Measurements from ENCODE around the gene ZNF778.

ZNF778 gene

DNA sequence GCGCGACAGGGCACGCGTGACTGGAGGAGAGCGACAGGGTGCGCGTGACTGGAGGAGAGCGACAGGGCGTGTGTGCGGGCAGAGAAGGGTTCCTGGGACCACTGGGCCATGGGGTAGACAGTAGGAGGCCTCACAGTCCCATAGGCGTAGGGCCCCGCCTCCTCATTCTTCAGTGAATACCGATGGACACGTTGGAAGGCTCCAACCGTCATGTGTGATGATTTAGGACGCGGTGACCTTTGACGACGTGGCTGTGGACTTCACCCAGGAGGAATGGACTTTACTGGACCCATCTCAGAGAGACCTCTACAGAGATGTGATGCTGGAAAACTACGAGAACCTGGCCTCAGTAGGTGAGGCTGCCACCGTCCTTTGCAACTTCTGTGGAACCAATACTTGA, 5.4 kb downstream of the ZNF778 start:
- H3K79me1 ChIP-seq (replicated peaks; ENCODE audit: low read length, poor library complexity, severe bottlenecking), result peaks cover 46% of the 10 kb centered on the region
- no peaks in the 10 kb centered on the region for H3K27me3 ChIP-seq (ENCODE audit: control insufficient read depth in 1 of 2, insufficient read depth in 1 of 2, low read length in 2 of 2)
- no peak overlapping the region for H4K8ac ChIP-seq (ENCODE audit: low read length)
- no peak overlapping the region for H3K4me3 ChIP-seq (ENCODE audit: insufficient read depth in 1 of 2, low read depth in 1 of 2, low read length in 2 of 2)
- H2BK15ac ChIP-seq (ENCODE audit: low read depth, poor library complexity, severe bottlenecking), result no peak overlapping the region
- DNase-seq, result no peak
- H3K4me1 ChIP-seq (ENCODE audit: control insufficient read depth, insufficient read depth, low read depth, low read length), result peaks cover 2% of the 10 kb centered on the region
- H4K91ac ChIP-seq (ENCODE audit: low read length), result no peak overlapping the region
- no peak overlapping the region for H2BK5ac ChIP-seq (ENCODE audit: low read depth, low read length, poor library complexity, severe bottlenecking)
- H3K9me3 ChIP-seq (ENCODE audit: control insufficient read depth, low read length), result peaks cover 22% of the 10 kb centered on the region
- H3K27ac ChIP-seq (ENCODE audit: low read length, poor library complexity, severe bottlenecking), result no peak overlapping the region
- no peak overlapping the region for H3K14ac ChIP-seq (ENCODE audit: low read length in 2 of 2)
- no peak overlapping the region for H3K4me2 ChIP-seq (ENCODE audit: low read length, poor library complexity, severe bottlenecking)
- H3K36me3 ChIP-seq (ENCODE audit: control insufficient read depth in 1 of 2, insufficient read depth in 2 of 2, low read depth in 1 of 2, low read length in 2 of 2), result peaks cover 72 to 79% of the 10 kb centered on the region in 2 experiments
- H2AK5ac ChIP-seq (ENCODE audit: low read length, severe bottlenecking), result no peak overlapping the region
- no peak overlapping the region for H2AFZ ChIP-seq (ENCODE audit: low read depth, low read length)
- H3K9ac ChIP-seq (ENCODE audit: low read length), result no peak overlapping the region
- no peak overlapping the region for H3K23ac ChIP-seq (ENCODE audit: low read length in 2 of 2)
- H2BK12ac ChIP-seq (ENCODE audit: low read length in 2 of 2), result no peak overlapping the region
- 98% methylated on average over 21 of the region's 21 CpGs for WGBS
- H3K18ac ChIP-seq (ENCODE audit: low read depth in 1 of 2, low read length in 2 of 2), result no peak overlapping the region
- no peak overlapping the region for H3K4ac ChIP-seq (ENCODE audit: low read depth in 1 of 2, low read length in 2 of 2)
- H2BK120ac ChIP-seq (ENCODE audit: low read depth, low read length), result no peak overlapping the region

- Histone ChIP-seq H3K4me1 (ENCODE audit: control insufficient read depth, insufficient read depth, low read depth, low read length) (no peaks in the 10 kb centered on the region), H2AFZ (ENCODE audit: low read depth, low read length) (no peak overlapping the region), H2BK12ac (ENCODE audit: low read length in 2 of 2) (no peak overlapping the region), H3K18ac (ENCODE audit: low read depth in 1 of 2, low read length in 2 of 2) (no peak overlapping the region), H3K79me1 (replicated peaks; ENCODE audit: low read length, poor library complexity, severe bottlenecking) (peaks cover 51% of the 10 kb centered on the region), H3K4ac (ENCODE audit: low read depth in 1 of 2, low read length in 2 of 2) (no peak overlapping the region), H2AK5ac (ENCODE audit: low read length, severe bottlenecking) (no peak overlapping the region), H3K36me3 (ENCODE audit: control insufficient read depth in 1 of 2, insufficient read depth in 2 of 2, low read depth in 1 of 2, low read length in 2 of 2) (peaks cover 86 to 95% of the 10 kb centered on the region in 2 experiments), H3K27me3 (ENCODE audit: control insufficient read depth in 1 of 2, insufficient read depth in 1 of 2, low read length in 2 of 2) (no peaks in the 10 kb centered on the region), H3K14ac (ENCODE audit: low read length in 2 of 2) (no peak overlapping the region), H3K4me2 (ENCODE audit: low read length, poor library complexity, severe bottlenecking) (no peak overlapping the region), H4K91ac (ENCODE audit: low read length) (no peak overlapping the region), H2BK120ac (ENCODE audit: low read depth, low read length) (no peak overlapping the region), H3K4me3 (ENCODE audit: insufficient read depth in 1 of 2, low read depth in 1 of 2, low read length in 2 of 2) (no peak overlapping the region), H2BK5ac (ENCODE audit: low read depth, low read length, poor library complexity, severe bottlenecking) (no peak overlapping the region), H2BK15ac (ENCODE audit: low read depth, poor library complexity, severe bottlenecking) (no peak overlapping the region), H3K23ac (ENCODE audit: low read length in 2 of 2) (no peak overlapping the region), H4K8ac (ENCODE audit: low read length) (no peak overlapping the region), H3K9ac (ENCODE audit: low read length) (no peak overlapping the region), H3K9me3 (ENCODE audit: control insufficient read depth, low read length) (peaks cover 37% of the 10 kb centered on the region), H3K27ac (ENCODE audit: low read length, poor library complexity, severe bottlenecking) (no peak overlapping the region)
- no peak for DNase-seq
- WGBS, result 98% methylated on average over 10 of the region's 10 CpGs
These were observed 7.2 kb downstream of the ZNF778 start for GRCh38 chr16:89224665-89225064.

DNA sequence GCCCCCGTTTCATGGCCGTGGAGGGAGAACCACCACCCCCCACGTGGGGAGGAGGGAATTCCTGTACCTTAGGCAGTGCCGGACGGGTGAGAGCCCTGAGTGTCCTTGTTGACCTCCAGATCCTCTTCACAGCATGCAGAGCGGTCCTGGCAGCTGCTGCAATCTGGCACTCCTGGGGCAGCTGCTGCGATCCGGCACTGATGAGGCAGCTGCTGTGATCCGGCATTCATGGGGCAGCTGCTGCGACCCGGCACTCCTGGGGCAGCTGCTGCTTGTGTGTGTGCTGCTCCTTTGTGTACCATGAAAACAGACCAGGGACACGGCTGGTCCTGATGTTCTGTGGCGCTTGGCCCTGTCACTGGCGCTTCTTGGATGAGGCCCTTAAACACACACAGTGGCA, 12.8 kb downstream of the ZNF778 start:
- H3K27me3 ChIP-seq (ENCODE audit: control insufficient read depth in 1 of 2, insufficient read depth in 1 of 2, low read length in 2 of 2), result no peaks in the 10 kb centered on the region
- H3K4me1 ChIP-seq (ENCODE audit: control insufficient read depth, insufficient read depth, low read depth, low read length), result no peaks in the 10 kb centered on the region
- no peak for DNase-seq
- H4K91ac ChIP-seq (ENCODE audit: low read length), result no peak overlapping the region
- no peak overlapping the region for H4K8ac ChIP-seq (ENCODE audit: low read length)
- no peak overlapping the region for H2BK15ac ChIP-seq (ENCODE audit: low read depth, poor library complexity, severe bottlenecking)
- no peak overlapping the region for H3K9ac ChIP-seq (ENCODE audit: low read length)
- H2BK120ac ChIP-seq (ENCODE audit: low read depth, low read length), result no peak overlapping the region
- H3K36me3 ChIP-seq (ENCODE audit: control insufficient read depth in 1 of 2, insufficient read depth in 2 of 2, low read depth in 1 of 2, low read length in 2 of 2), result peaks cover 87 to 95% of the 10 kb centered on the region in 2 experiments
- no peak overlapping the region for H2BK5ac ChIP-seq (ENCODE audit: low read depth, low read length, poor library complexity, severe bottlenecking)
- no peak overlapping the region for H2AFZ ChIP-seq (ENCODE audit: low read depth, low read length)
- WGBS, result 91% methylated on average over 14 of the region's 14 CpGs
- H3K27ac ChIP-seq (ENCODE audit: low read length, poor library complexity, severe bottlenecking), result no peak overlapping the region
- H3K79me1 ChIP-seq (replicated peaks; ENCODE audit: low read length, poor library complexity, severe bottlenecking), result peaks cover 33% of the 10 kb centered on the region
- peaks cover 53% of the 10 kb centered on the region for H3K9me3 ChIP-seq (ENCODE audit: control insufficient read depth, low read length)
- H3K18ac ChIP-seq (ENCODE audit: low read depth in 1 of 2, low read length in 2 of 2), result no peak overlapping the region
- H2AK5ac ChIP-seq (ENCODE audit: low read length, severe bottlenecking), result no peak overlapping the region
- no peak overlapping the region for H3K4ac ChIP-seq (ENCODE audit: low read depth in 1 of 2, low read length in 2 of 2)
- no peak overlapping the region for H3K4me3 ChIP-seq (ENCODE audit: insufficient read depth in 1 of 2, low read depth in 1 of 2, low read length in 2 of 2)
- H3K23ac ChIP-seq (ENCODE audit: low read length in 2 of 2), result no peak overlapping the region
- no peak overlapping the region for H3K4me2 ChIP-seq (ENCODE audit: low read length, poor library complexity, severe bottlenecking)
- H3K14ac ChIP-seq (ENCODE audit: low read length in 2 of 2), result no peak overlapping the region
- H2BK12ac ChIP-seq (ENCODE audit: low read length in 2 of 2), result no peak overlapping the region

DNA sequence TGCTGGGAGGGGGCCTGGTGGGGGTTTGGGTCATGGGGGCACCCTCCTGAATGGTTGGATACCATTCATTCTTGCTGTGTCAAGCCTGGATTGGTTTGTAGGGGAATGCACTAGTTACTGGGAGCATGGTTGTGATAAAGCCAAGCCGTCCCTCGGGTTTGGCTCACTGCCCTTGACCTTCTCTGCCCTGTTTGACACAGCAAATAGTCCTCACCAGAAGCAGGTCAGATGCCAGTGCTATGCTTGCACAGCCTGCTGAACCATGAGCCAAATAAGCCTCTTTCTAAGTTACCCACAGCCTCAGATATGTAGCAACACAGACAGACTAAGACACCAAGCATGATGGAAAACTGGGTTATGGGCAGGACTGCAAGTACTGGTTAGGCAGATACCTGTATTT, 14.6 kb downstream of the ZNF778 start:
- Histone ChIP-seq H3K4me3 (ENCODE audit: insufficient read depth in 1 of 2, low read depth in 1 of 2, low read length in 2 of 2) (no peak overlapping the region), H4K91ac (ENCODE audit: low read length) (no peak overlapping the region), H3K4me2 (ENCODE audit: low read length, poor library complexity, severe bottlenecking) (no peak overlapping the region), H3K14ac (ENCODE audit: low read length in 2 of 2) (no peak overlapping the region), H3K9me3 (ENCODE audit: control insufficient read depth, low read length) (peaks cover 40% of the 10 kb centered on the region), H3K27ac (ENCODE audit: low read length, poor library complexity, severe bottlenecking) (no peak overlapping the region), H2BK5ac (ENCODE audit: low read depth, low read length, poor library complexity, severe bottlenecking) (no peak overlapping the region), H4K8ac (ENCODE audit: low read length) (peak overlapping the region; percentile 66), H3K4me1 (ENCODE audit: control insufficient read depth, insufficient read depth, low read depth, low read length) (no peaks in the 10 kb centered on the region), H3K79me1 (replicated peaks; ENCODE audit: low read length, poor library complexity, severe bottlenecking) (peaks cover 28% of the 10 kb centered on the region), H3K18ac (ENCODE audit: low read depth in 1 of 2, low read length in 2 of 2) (no peak overlapping the region), H3K9ac (ENCODE audit: low read length) (no peak overlapping the region), H3K36me3 (ENCODE audit: control insufficient read depth in 1 of 2, insufficient read depth in 2 of 2, low read depth in 1 of 2, low read length in 2 of 2) (peaks cover 73 to 82% of the 10 kb centered on the region in 2 experiments), H2AK5ac (ENCODE audit: low read length, severe bottlenecking) (no peak overlapping the region), H2AFZ (ENCODE audit: low read depth, low read length) (no peak overlapping the region), H3K23ac (ENCODE audit: low read length in 2 of 2) (no peak overlapping the region), H2BK15ac (ENCODE audit: low read depth, poor library complexity, severe bottlenecking) (no peak overlapping the region), H3K27me3 (ENCODE audit: control insufficient read depth in 1 of 2, insufficient read depth in 1 of 2, low read length in 2 of 2) (no peaks in the 10 kb centered on the region), H2BK12ac (ENCODE audit: low read length in 2 of 2) (no peak overlapping the region), H3K4ac (ENCODE audit: low read depth in 1 of 2, low read length in 2 of 2) (no peak overlapping the region), H2BK120ac (ENCODE audit: low read depth, low read length) (no peak overlapping the region)
- DNase-seq, result no peak
- no CpG with 5 or more reads among the region's 2 CpGs for WGBS
